GM23248 (cell line): Measurements from ENCODE around the gene TEAD1. TPM values are rescaled to one million over a fixed set of nuclear protein-coding genes. Genes with fewer than 3 reads are reported as not detected.

Experiments
- DNase-seq: peaks from one replicate; pipeline ENCODE4 v3.0.0-alpha.2; 2015
- H2AFZ ChIP-seq: fragments of 200-600 bp; sonication (generic); 2 replicates; pipeline ENCODE4 v1.6.1; 2016; ENCODE audit warnings: antibody characterized with exemption
- H3F3A ChIP-seq: fragments of 200-600 bp; sonication (generic); 2 replicates; pipeline ENCODE4 v1.6.1; 2016; ENCODE audit warnings: mild to moderate bottlenecking, antibody characterized with exemption, mixed run types; ENCODE audit not compliant: insufficient read depth
- H3K27ac ChIP-seq: fragments of 200-600 bp; sonication (generic); 2 replicates; pipeline ENCODE4 v1.5.1; 2016; ENCODE audit warnings: mild to moderate bottlenecking
- H3K27me3 ChIP-seq: fragments of 200-600 bp; sonication (generic); replicated peaks from 2 replicates; pipeline ENCODE4 v1.6.1; 2016; ENCODE audit warnings: mild to moderate bottlenecking; ENCODE audit not compliant: insufficient read depth
- H3K36me3 ChIP-seq: fragments of 200-600 bp; sonication (generic); 2 replicates; pipeline ENCODE4 v1.6.1; 2016; ENCODE audit warnings: low read depth, mild to moderate bottlenecking
- H3K4me1 ChIP-seq: fragments of 200-600 bp; sonication (generic); 2 replicates; pipeline ENCODE4 v1.6.1; 2016; ENCODE audit warnings: mild to moderate bottlenecking; ENCODE audit not compliant: insufficient read depth
- H3K4me2 ChIP-seq: fragments of 200-600 bp; sonication (generic); one replicate; pipeline ENCODE4 v1.6.1; 2016; ENCODE audit warnings: mild to moderate bottlenecking; ENCODE audit not compliant: unreplicated experiment
- H3K4me3 ChIP-seq: fragments of 200-600 bp; sonication (generic); 2 replicates; pipeline ENCODE4 v1.5.1; 2016; ENCODE audit warnings: mild to moderate bottlenecking
- H3K79me2 ChIP-seq: fragments of 200-600 bp; sonication (generic); 2 replicates; pipeline ENCODE4 v1.6.1; 2016; ENCODE audit warnings: mild to moderate bottlenecking; ENCODE audit not compliant: insufficient read depth
- H3K9ac ChIP-seq: fragments of 200-600 bp; sonication (generic); 2 replicates; pipeline ENCODE4 v1.6.1; 2016; ENCODE audit warnings: mild to moderate bottlenecking
- H3K9me2 ChIP-seq: fragments of 200-600 bp; sonication (generic); 2 replicates; pipeline ENCODE4 v1.6.1; 2016; ENCODE audit warnings: mixed run types, mild to moderate bottlenecking, moderate library complexity; ENCODE audit not compliant: insufficient read depth
- H3K9me3 ChIP-seq: fragments of 200-600 bp; sonication (generic); one replicate; pipeline ENCODE4 v1.6.1; 2017; ENCODE audit warnings: low read depth
- H4K20me1 ChIP-seq: fragments of 200-600 bp; sonication (generic); 2 replicates; pipeline ENCODE4 v1.6.0; 2016; ENCODE audit not compliant: insufficient read depth
- EZH2 ChIP-seq: fragments of 200-600 bp; sonication (generic); IDR thresholded peaks from 2 replicates; pipeline ENCODE4 v1.6.1; 2018; ENCODE audit warnings: antibody characterized with exemption, mild to moderate bottlenecking; ENCODE audit not compliant: insufficient read depth, poor library complexity, severe bottlenecking
- EZH2phosphoT487 ChIP-seq: fragments of 200-600 bp; sonication (generic); IDR thresholded peaks from 2 replicates; pipeline ENCODE4 v1.6.1; 2018; ENCODE audit warnings: antibody characterized with exemption, moderate library complexity, mild to moderate bottlenecking, low read depth; ENCODE audit not compliant: insufficient read depth
- WGBS, 2 experiments: methylation state at CpG; one replicate each; pipeline ENCODE4 v1.1.6; 2015 to 2017; ENCODE audit warnings: low lambda C conversion rate in 2 of 2, low coverage in 1 of 2; ENCODE audit errors: missing lambda C conversion rate in 2 of 2; 5-methylcytosine and 5-hydroxymethylcytosine counted together
- in situ Hi-C: fragments of 300-500 bp; cut with MboI; formaldehyde crosslinking; loops from 2 replicates; pipeline ENCODE4 v1.15.0; 2020
- polyA plus RNA-seq: library from polyadenylated mRNA; unstranded; fragments of >200 nt; fragmentation: Nextera tagmentation; extraction: Ambion mirVana; gene quantifications from 2 replicates; pipeline ENCODE4 v1.2.1, GENCODE V29; 2016
- total RNA-seq: library from RNA; depleted of rRNA; stranded (reverse); fragments of >200 nt; shearing (Covaris generic); gene quantifications from 2 replicates; pipeline ENCODE4 v1.2.3, GENCODE V29; 2014

Gene TEAD1
- total and polyA plus RNA-seq, 2 experiments from 2014 or later, result 52.3 to 144 TPM

DNA sequence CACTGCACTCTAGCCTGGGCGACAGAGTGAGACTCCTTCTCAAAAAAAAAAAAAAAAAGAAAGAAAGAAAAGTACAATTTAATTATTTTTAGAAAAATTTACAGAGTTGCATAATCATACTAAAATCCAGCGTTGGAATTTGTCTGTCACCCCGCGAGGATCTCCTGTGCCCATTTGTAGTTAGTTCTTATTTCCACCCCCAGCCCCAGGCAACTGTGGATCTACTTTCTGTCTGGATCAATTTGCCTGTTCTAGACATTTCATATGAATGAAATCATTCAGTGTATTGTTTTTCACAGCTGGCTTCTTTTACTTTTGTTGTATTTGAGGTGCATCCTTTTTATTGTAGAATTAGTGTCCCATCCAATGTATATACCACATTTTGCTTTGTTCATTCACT is 232.3 kb downstream of the TEAD1 start:
- Histone ChIP-seq H3K27ac (no peak overlapping the region), H3K9ac (no peak overlapping the region), H3K9me2 (no peaks in the 10 kb centered on the region), H3K27me3 (no peaks in the 10 kb centered on the region), H3K79me2 (peaks cover 76% of the 10 kb centered on the region), H2AFZ (no peak overlapping the region), H3K4me1 (peaks cover 24% of the 10 kb centered on the region), H4K20me1 (no peaks in the 10 kb centered on the region), H3K9me3 (no peaks in the 10 kb centered on the region), H3K36me3 (peaks cover 29% of the 10 kb centered on the region), H3K4me3 (no peak overlapping the region), H3K4me2 (no peak overlapping the region), H3F3A (peaks cover 45% of the 10 kb centered on the region)
- WGBS, 2 experiments, result 62% methylated on average over 4 of the region's 4 CpGs
- TF ChIP-seq EZH2phosphoT487, result no peak
- TF ChIP-seq EZH2, result no peak
- peak; percentile 34 for DNase-seq
- in situ Hi-C loops, result no loop called here

DNA sequence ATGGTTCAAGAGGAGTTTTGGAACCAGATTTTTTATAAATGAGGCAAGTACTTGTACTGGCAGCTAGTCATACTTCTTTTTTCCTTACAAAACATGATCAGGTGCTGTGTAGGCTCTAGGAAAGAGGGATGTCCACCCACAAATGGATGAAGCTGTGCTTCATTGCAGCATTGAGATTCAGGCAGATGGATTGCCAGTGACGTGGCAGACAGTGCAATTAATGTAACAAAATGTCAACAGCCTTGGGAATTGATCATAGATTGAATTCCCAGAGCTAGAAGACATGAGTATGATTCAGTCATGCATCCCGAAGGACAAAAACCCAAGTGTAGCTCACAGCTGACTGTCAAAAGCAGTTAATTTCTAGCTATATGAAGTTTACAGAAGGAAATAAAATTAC is 235.7 kb downstream of the TEAD1 start:
- in situ Hi-C loops, result no loop called here
- no peak for TF ChIP-seq EZH2
- TF ChIP-seq EZH2phosphoT487, result no peak
- Histone ChIP-seq H3K27ac (no peak overlapping the region), H2AFZ (no peak overlapping the region), H4K20me1 (no peaks in the 10 kb centered on the region), H3K36me3 (peaks cover 15% of the 10 kb centered on the region; the same call in 1 of the 2 replicates), H3K4me2 (no peak overlapping the region), H3K9me3 (no peaks in the 10 kb centered on the region), H3K79me2 (peaks cover 83% of the 10 kb centered on the region), H3K9ac (no peak overlapping the region), H3K4me3 (no peak overlapping the region), H3K4me1 (peaks cover 19% of the 10 kb centered on the region), H3K27me3 (no peaks in the 10 kb centered on the region), H3F3A (peaks cover 26% of the 10 kb centered on the region), H3K9me2 (no peaks in the 10 kb centered on the region)
- no peak for DNase-seq
- 93% methylated on average over 2 of the region's 2 CpGs for WGBS, 2 experiments

DNA sequence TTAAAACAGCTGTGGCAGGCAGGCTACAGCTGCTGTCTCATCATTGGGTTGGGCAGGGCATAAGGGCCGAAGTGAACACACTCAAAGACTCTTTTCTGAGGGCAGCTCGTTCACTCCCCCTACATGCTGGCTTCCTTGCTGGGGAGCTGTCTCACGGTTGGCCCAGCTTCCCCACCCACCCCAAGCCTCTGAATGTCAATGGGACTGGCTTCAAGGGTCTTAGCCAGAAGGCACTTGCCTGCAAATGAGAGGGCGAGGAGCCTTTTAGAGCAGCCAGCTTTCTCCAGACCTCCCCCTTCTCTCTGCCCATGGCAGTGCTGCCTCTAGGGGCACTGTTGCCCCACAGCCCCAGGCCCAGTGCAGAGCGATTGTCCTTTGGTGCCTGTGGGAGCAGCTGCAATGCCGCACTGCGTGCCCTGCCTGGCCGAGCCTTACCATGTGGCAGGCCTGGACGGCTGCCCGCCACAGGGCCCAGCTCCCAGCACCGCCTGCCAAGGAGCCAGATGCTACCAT is 240.2 kb downstream of the TEAD1 start:
- in situ Hi-C loops, result no loop called here
- Histone ChIP-seq H4K20me1 (no peaks in the 10 kb centered on the region), H3K27ac (peak overlapping the region; percentile 75), H3K79me2 (peaks cover 87% of the 10 kb centered on the region), H3K9ac (peak overlapping the region; percentile 56), H3K4me2 (peak overlapping the region; percentile 44), H3K36me3 (peaks cover 19% of the 10 kb centered on the region), H3K9me2 (no peaks in the 10 kb centered on the region), H3K9me3 (no peaks in the 10 kb centered on the region), H3K4me1 (peaks cover 17% of the 10 kb centered on the region), H2AFZ (no peak overlapping the region), H3F3A (peaks cover 40% of the 10 kb centered on the region), H3K27me3 (no peaks in the 10 kb centered on the region), H3K4me3 (0 out of 2 replicates have a peak overlapping the region, but pooled peaks have one; percentile 15)
- peak; percentile 86 for DNase-seq
- WGBS, 2 experiments, result 9 to 11% methylated on average over 10 to 11 of the region's 11 CpGs
- no peak for TF ChIP-seq EZH2
- no peak for TF ChIP-seq EZH2phosphoT487

DNA sequence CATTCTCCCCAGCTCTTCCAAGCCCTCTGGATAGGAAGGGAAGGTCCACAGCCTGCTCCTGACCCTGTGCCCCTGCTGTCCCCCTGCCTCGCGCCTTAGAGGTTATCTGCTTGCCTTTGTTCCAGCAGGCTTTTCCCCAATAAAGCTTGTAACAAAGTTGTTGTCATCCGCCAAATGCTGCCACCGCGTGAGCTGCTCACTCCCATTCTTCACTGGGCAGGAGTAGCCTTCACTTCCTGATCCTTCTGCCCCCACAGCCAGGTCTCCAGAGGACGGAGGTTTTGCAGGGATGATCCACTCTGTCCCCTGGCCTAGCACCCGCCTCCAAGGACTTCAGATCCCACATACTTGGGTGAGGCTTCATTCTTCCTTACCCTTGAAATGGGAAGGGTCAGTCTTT is 240.9 kb downstream of the TEAD1 start:
- H4K20me1 ChIP-seq, result no peaks in the 10 kb centered on the region
- H3K36me3 ChIP-seq, result peaks cover 17% of the 10 kb centered on the region
- 72 to 76% methylated on average over 7 of the region's 7 CpGs for WGBS, 2 experiments
- no peaks in the 10 kb centered on the region for H3K27me3 ChIP-seq
- peaks cover 40% of the 10 kb centered on the region for H3F3A ChIP-seq
- H3K4me2 ChIP-seq, result peak overlapping the region; percentile 44
- H3K4me1 ChIP-seq, result peaks cover 17% of the 10 kb centered on the region
- H3K4me3 ChIP-seq, result 0 out of 2 replicates have a peak overlapping the region, but pooled peaks have one; percentile 15
- no peak for DNase-seq
- no peaks in the 10 kb centered on the region for H3K9me3 ChIP-seq
- no peaks in the 10 kb centered on the region for H3K9me2 ChIP-seq
- peak overlapping the region; percentile 75 for H3K27ac ChIP-seq
- peaks cover 82% of the 10 kb centered on the region for H3K79me2 ChIP-seq
- H2AFZ ChIP-seq, result no peak overlapping the region
- TF ChIP-seq EZH2phosphoT487, result no peak
- TF ChIP-seq EZH2, result no peak
- in situ Hi-C loops, result no loop called here
- H3K9ac ChIP-seq, result peak overlapping the region; percentile 56
